Neuronal stem cell (in vitro differentiated cells): Measurements from ENCODE around the gene ANKS1A.
"Not testable (repeated sequence)": the region's sequence is repeated elsewhere in the genome, so short reads cannot be mapped to it uniquely, and the experiment has no call there.

ENCODE experiments used
- DNase-seq: peaks from one replicate; pipeline ENCODE4 v3.0.0-alpha.2; 2013; ENCODE audit warnings: low spot score
- H2AFZ ChIP-seq: one replicate; pipeline ENCODE4 v1.6.1; 2013; ENCODE audit warnings: mild to moderate bottlenecking, low read length, inconsistent platforms
- H2AK5ac ChIP-seq: 2 replicates; pipeline ENCODE4 v1.6.1; 2013; ENCODE audit warnings: low read depth, mild to moderate bottlenecking, inconsistent platforms, low read length, moderate library complexity, mixed read lengths
- H2BK120ac ChIP-seq: 2 replicates; pipeline ENCODE4 v1.6.1; 2013; ENCODE audit warnings: low read depth, mild to moderate bottlenecking, inconsistent platforms, low read length, moderate library complexity, mixed read lengths
- H2BK12ac ChIP-seq: one replicate; pipeline ENCODE4 v1.6.1; 2013; ENCODE audit warnings: low read length, inconsistent platforms
- H2BK15ac ChIP-seq: 2 replicates; pipeline ENCODE4 v1.6.1; 2013; ENCODE audit warnings: mild to moderate bottlenecking, low read length, inconsistent platforms, mixed read lengths
- H2BK5ac ChIP-seq: one replicate; pipeline ENCODE4 v1.6.1; 2013; ENCODE audit warnings: inconsistent platforms, mild to moderate bottlenecking, low read length, moderate library complexity
- H3K14ac ChIP-seq: one replicate; pipeline ENCODE4 v1.6.1; 2013; ENCODE audit warnings: low read length, inconsistent platforms
- H3K18ac ChIP-seq: 2 replicates; pipeline ENCODE4 v1.6.1; 2013; ENCODE audit warnings: low read length, inconsistent platforms
- H3K23ac ChIP-seq: 2 replicates; pipeline ENCODE4 v1.6.1; 2013; ENCODE audit warnings: low read depth, mild to moderate bottlenecking, mixed read lengths, low read length, inconsistent platforms; ENCODE audit not compliant: poor library complexity
- H3K27ac ChIP-seq: replicated peaks from 3 replicates; pipeline ENCODE4 v1.5.1; 2013; ENCODE audit warnings: low read length, inconsistent platforms
- H3K27me3 ChIP-seq, 3 experiments: 2 replicates each; pipeline ENCODE4 v1.6.1; 2013; ENCODE audit warnings: low read length in 3 of 3, mild to moderate bottlenecking in 2 of 3, inconsistent platforms in 1 of 3, low read depth in 1 of 3, mixed read lengths in 1 of 3, moderate library complexity in 1 of 3; ENCODE audit not compliant: control insufficient read depth in 3 of 3, insufficient read depth in 3 of 3
- H3K36me3 ChIP-seq, 2 donors: replicated peaks in 1 of 2; 2 replicates each; pipeline ENCODE4 v1.6.1; 2013; ENCODE audit warnings: low read length in 2 of 2; ENCODE audit not compliant: control insufficient read depth in 2 of 2, insufficient read depth in 2 of 2
- H3K4ac ChIP-seq: 2 replicates; pipeline ENCODE4 v1.6.1; 2013; ENCODE audit warnings: inconsistent platforms, mild to moderate bottlenecking, low read length, moderate library complexity
- H3K4me1 ChIP-seq, 2 donors: 1 replicate in 1 of 2; 2 replicates in 1 of 2; pipeline ENCODE4 v1.6.1; 2013; ENCODE audit warnings: low read length in 2 of 2, low read depth in 1 of 2; ENCODE audit not compliant: control insufficient read depth in 2 of 2, insufficient read depth in 1 of 2
- H3K4me2 ChIP-seq: one replicate; pipeline ENCODE4 v1.6.1; 2013; ENCODE audit warnings: mild to moderate bottlenecking, low read length, inconsistent platforms; ENCODE audit not compliant: insufficient read depth, poor library complexity, severe bottlenecking
- H3K4me3 ChIP-seq, 2 donors: 2 replicates each; pipeline ENCODE4 v1.5.1; 2013; ENCODE audit warnings: low read length in 2 of 2, mild to moderate bottlenecking in 2 of 2, inconsistent platforms in 1 of 2, moderate library complexity in 1 of 2
- H3K79me1 ChIP-seq: one replicate; pipeline ENCODE4 v1.6.1; 2013; ENCODE audit warnings: low read depth, mild to moderate bottlenecking, inconsistent platforms, low read length, moderate library complexity
- H3K9ac ChIP-seq: one replicate; pipeline ENCODE4 v1.6.1; 2013; ENCODE audit warnings: mild to moderate bottlenecking, low read depth, low read length, inconsistent platforms; ENCODE audit not compliant: poor library complexity
- H3K9me3 ChIP-seq, 2 donors: replicated peaks in 1 of 2; 2 replicates each; pipeline versions ENCODE3 to v1.6.1; 2013; ENCODE audit warnings: low read length in 2 of 2, mild to moderate bottlenecking in 2 of 2, inconsistent platforms in 1 of 2, low read depth in 1 of 2, mixed read lengths in 1 of 2, moderate library complexity in 1 of 2; ENCODE audit not compliant: control insufficient read depth in 2 of 2, insufficient read depth in 1 of 2
- H4K8ac ChIP-seq: one replicate; pipeline ENCODE4 v1.6.1; 2013; ENCODE audit warnings: low read depth, mild to moderate bottlenecking, inconsistent platforms, low read length, moderate library complexity
- H4K91ac ChIP-seq: one replicate; pipeline ENCODE4 v1.6.1; 2013; ENCODE audit warnings: low read length, low read depth, mild to moderate bottlenecking, inconsistent platforms; ENCODE audit not compliant: poor library complexity
- WGBS, 2 donors: extraction: QIAGEN DNeasy Blood & Tissue Kit; methylation state at CpG; one replicate each; pipeline ENCODE4 v1.1.7; 2013; ENCODE audit warnings: missing lambda C conversion rate in 2 of 2, mixed read lengths in 1 of 2; ENCODE audit not compliant: insufficient read length in 2 of 2, insufficient replicate concordance in 1 of 2; ENCODE audit errors: extremely low coverage in 2 of 2; 5-methylcytosine and 5-hydroxymethylcytosine counted together

The ANKS1A gene

DNA sequence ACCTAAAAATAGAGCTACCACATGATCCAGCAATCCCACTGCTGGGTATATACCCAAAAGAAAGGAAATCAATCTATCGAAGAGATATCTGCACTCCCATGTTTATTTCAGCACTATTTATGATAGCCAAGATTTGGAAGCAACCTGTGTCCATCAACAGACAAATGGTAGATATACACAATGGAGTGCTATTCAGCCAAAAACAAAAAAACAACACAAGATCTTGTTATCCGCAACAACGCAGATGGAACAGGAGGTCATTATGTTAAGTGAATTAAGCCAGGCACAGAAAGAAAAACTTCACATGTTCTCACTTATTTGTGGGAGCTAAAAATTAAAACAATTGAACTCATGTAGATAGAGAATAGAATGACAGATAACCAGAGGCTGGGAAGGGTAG is 249.1 kb downstream of the ANKS1A start:
- not testable (repeated sequence) for H2AFZ ChIP-seq, H3K14ac ChIP-seq, H3K4me1 ChIP-seq, H3K27ac ChIP-seq, H3K36me3 ChIP-seq, H2AK5ac ChIP-seq, DNase-seq, H3K9ac ChIP-seq, H3K27me3 ChIP-seq, H4K91ac ChIP-seq, H4K8ac ChIP-seq, H2BK120ac ChIP-seq, H3K9me3 ChIP-seq, H2BK15ac ChIP-seq, H3K18ac ChIP-seq, H2BK12ac ChIP-seq, H3K4me3 ChIP-seq, H3K4me2 ChIP-seq, H3K23ac ChIP-seq, H2BK5ac ChIP-seq, H3K79me1 ChIP-seq, H3K4ac ChIP-seq
- no CpG with 5 or more reads among the region's 3 CpGs for WGBS, 2 donors

DNA sequence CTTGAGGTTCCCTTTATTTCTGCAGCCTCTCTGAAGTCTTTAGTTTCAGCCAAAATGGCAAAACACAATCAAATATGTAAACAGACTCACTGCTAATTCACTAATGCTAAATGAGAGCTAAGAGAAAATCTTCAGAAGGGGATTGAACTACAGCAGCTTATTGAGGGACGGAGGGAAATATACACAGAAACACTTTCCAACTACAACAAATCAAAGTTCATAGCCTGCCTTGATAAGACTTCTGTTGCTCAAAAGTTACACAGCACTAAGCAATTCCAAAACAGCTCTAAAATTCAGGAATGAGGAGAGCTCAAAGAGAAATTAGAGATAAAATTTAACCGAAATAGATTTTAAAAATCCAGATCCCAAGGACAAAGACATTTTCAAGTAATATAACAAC is 250.4 kb downstream of the ANKS1A start:
- DNase-seq: no peak
- H3K23ac ChIP-seq: no peak overlapping the region
- no peak overlapping the region for H2BK120ac ChIP-seq
- H4K91ac ChIP-seq: no peak overlapping the region
- no peak overlapping the region for H3K14ac ChIP-seq
- no peak overlapping the region for H2BK15ac ChIP-seq
- no peak overlapping the region for H4K8ac ChIP-seq
- peaks cover 2 to 4% of the 10 kb centered on the region in 2 donors for H3K4me1 ChIP-seq
- no peak overlapping the region for H2AK5ac ChIP-seq
- WGBS, 2 donors: no CpG with 5 or more reads among the region's 2 CpGs
- H2BK12ac ChIP-seq: no peak overlapping the region
- H2BK5ac ChIP-seq: no peak overlapping the region
- H3K27me3 ChIP-seq: peaks cover 0 to 2% (median 0%) of the 10 kb centered on the region in 3 experiments
- H3K36me3 ChIP-seq: no peaks in the 10 kb centered on the region
- peaks cover 0 to 3% of the 10 kb centered on the region in 2 donors for H3K9me3 ChIP-seq
- peak overlapping the region; percentile 66 for H2AFZ ChIP-seq
- H3K79me1 ChIP-seq: no peaks in the 10 kb centered on the region
- no peak overlapping the region for H3K4me2 ChIP-seq
- no peak overlapping the region for H3K4ac ChIP-seq
- H3K27ac ChIP-seq: no peak overlapping the region
- H3K9ac ChIP-seq: no peak overlapping the region
- H3K18ac ChIP-seq: no peak overlapping the region
- no peak overlapping the region for H3K4me3 ChIP-seq

DNA sequence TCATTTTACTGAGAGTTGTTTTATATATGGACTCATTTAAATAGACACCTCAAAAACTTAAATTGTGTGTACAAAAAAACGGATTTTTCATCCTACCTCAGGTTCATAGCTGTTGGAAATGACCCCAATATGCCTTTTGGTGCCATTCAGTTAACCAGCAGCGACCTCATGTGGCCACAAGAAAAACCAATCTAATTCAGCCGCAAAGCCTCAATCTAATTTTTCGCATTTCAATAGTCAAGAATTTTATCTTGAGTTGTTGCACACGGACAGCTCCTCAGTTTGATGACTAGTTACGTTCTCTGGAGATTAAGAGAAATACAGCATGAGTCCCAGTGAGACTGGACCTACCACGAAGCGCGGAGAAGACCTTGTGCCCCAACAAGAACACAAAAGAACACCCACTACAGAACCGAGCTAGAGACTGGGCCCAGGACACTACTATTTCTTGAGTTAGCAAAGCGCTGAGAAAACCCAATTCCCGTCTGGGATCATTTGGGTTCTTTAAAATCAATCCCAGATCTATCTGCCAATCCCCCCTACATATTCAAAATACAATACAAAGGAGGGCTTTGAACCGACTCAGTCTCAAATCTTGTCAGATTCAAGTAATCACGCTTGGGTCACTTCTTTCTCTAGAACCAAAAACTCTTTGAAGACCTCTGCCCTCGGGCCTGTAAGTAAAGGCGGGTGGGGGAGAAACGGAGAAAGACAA is 251.0 kb downstream of the ANKS1A start:
- Histone ChIP-seq H4K8ac (no peak overlapping the region), H3K36me3 (no peaks in the 10 kb centered on the region), H2BK120ac (no peak overlapping the region), H3K27me3 (peaks cover 0 to 2% (median 0%) of the 10 kb centered on the region in 3 experiments), H3K4ac (no peak overlapping the region), H3K27ac (no peak overlapping the region), H3K79me1 (no peaks in the 10 kb centered on the region), H2BK12ac (no peak overlapping the region), H3K9me3 (peaks cover 0 to 3% of the 10 kb centered on the region in 2 donors), H3K4me3 (no peak overlapping the region), H3K4me1 (peaks cover 2 to 4% of the 10 kb centered on the region in 2 donors), H3K4me2 (no peak overlapping the region), H2BK5ac (no peak overlapping the region), H3K23ac (no peak overlapping the region), H2AFZ (peak overlapping the region; percentile 81), H2AK5ac (no peak overlapping the region), H3K14ac (no peak overlapping the region), H2BK15ac (no peak overlapping the region), H4K91ac (no peak overlapping the region), H3K18ac (no peak overlapping the region), H3K9ac (no peak overlapping the region)
- peak; percentile 57 for DNase-seq
- no CpG with 5 or more reads among the region's 17 CpGs for WGBS, 2 donors

DNA sequence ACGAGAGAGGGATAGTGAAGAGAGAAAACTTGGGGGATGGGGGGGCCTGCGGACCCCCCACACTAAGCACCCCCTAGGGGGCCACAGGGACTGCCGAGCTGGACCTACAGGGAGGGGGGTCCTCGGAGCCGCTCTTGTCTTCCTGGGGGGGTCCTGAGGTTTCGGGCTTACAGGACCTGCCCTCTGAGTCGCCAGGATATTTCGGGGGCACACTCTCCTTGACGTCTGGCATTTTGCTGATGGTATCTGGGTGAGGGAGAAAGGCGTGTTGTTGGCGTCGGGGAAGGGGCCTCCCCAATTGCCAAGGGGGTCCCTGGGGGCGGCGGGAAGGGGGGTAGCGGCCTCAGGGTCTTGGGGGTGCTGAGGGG is 251.6 kb downstream of the ANKS1A start:
- Histone ChIP-seq H3K4me1 (peaks cover 2 to 4% of the 10 kb centered on the region in 2 donors), H4K91ac (no peak overlapping the region), H3K79me1 (no peaks in the 10 kb centered on the region), H2AFZ (peak overlapping the region; percentile 81), H3K23ac (no peak overlapping the region), H3K27ac (no peak overlapping the region), H2BK120ac (no peak overlapping the region), H3K4me2 (no peak overlapping the region), H3K18ac (peak overlapping the region; percentile 87), H3K27me3 (peaks cover 0 to 2% (median 0%) of the 10 kb centered on the region in 3 experiments), H3K9me3 (peaks cover 0 to 3% of the 10 kb centered on the region in 2 donors), H3K36me3 (no peaks in the 10 kb centered on the region), H3K4ac (no peak overlapping the region), H2BK5ac (peak overlapping the region; percentile 11), H3K4me3 (no peak overlapping the region), H2BK12ac (no peak overlapping the region), H4K8ac (no peak overlapping the region), H3K9ac (no peak overlapping the region), H2AK5ac (peak overlapping the region; percentile 90), H2BK15ac (peak overlapping the region; percentile 5), H3K14ac (no peak overlapping the region)
- no CpG with 5 or more reads among the region's 15 CpGs for WGBS, 2 donors
- DNase-seq: no peak
